Natural killer cell (primary cell): ENCODE measurements around the gene CARMIL3. TPM values are rescaled to one million over a fixed set of nuclear protein-coding genes. Genes with fewer than 3 reads are reported as not detected.
A peak's percentile ranks its signal among the peaks of the same experiment; 100 is the strongest.
"Not testable (repeated sequence)": the region's sequence is repeated elsewhere in the genome, so short reads cannot be mapped to it uniquely, and the experiment has no call there.

Source experiments
- ATAC-seq, 3 donors: fragments of 150-1000 bp in 2 of 3; fragments of 200-7000 bp in 1 of 3; cut with Tn5 transposase; 1 replicate in 1 of 3; 2 replicates in 2 of 3; pipeline ENCODE4 v1.10.0; 2021; ENCODE audit warnings: mild to moderate bottlenecking in 2 of 3, moderate library complexity in 2 of 3
- DNase-seq, 2 donors: peaks; one replicate each; pipeline versions ENCODE4 v3.0.0 to v3.0.0-alpha.2; 2013 to 2021; ENCODE audit warnings: mixed read lengths in 1 of 2
- H3K27ac ChIP-seq: one replicate; pipeline ENCODE4 v1.5.1; 2013; ENCODE audit warnings: mild to moderate bottlenecking, low read length
- H3K27me3 ChIP-seq: one replicate; pipeline ENCODE4 v1.6.1; 2013; ENCODE audit warnings: low read length; ENCODE audit not compliant: control insufficient read depth, insufficient read depth
- H3K36me3 ChIP-seq: one replicate; pipeline ENCODE4 v1.6.1; 2013; ENCODE audit warnings: low read length; ENCODE audit not compliant: control insufficient read depth, insufficient read depth
- H3K4me1 ChIP-seq: one replicate; pipeline ENCODE4 v1.6.1; 2013; ENCODE audit warnings: low read length; ENCODE audit not compliant: control insufficient read depth, insufficient read depth
- H3K4me3 ChIP-seq: one replicate; pipeline ENCODE4 v1.5.1; 2013; ENCODE audit warnings: low read length
- H3K9me3 ChIP-seq: one replicate; pipeline ENCODE4 v1.6.1; 2013; ENCODE audit warnings: low read length; ENCODE audit not compliant: control insufficient read depth, insufficient read depth
- H3K27ac Mint-ChIP-seq, 2 donors: one replicate each; pipeline ENCODE4 v1.8.0; 2022; ENCODE audit warnings: mild to moderate bottlenecking in 2 of 2, mixed read lengths in 2 of 2, moderate library complexity in 1 of 2
- H3K27me3 Mint-ChIP-seq, 2 donors: one replicate each; pipeline ENCODE4 v1.8.0; 2022; ENCODE audit warnings: low read depth in 2 of 2, mixed read lengths in 2 of 2
- H3K36me3 Mint-ChIP-seq: one replicate; pipeline ENCODE4 v1.8.0; 2022; ENCODE audit warnings: mixed read lengths
- H3K4me1 Mint-ChIP-seq, 2 donors: one replicate each; pipeline ENCODE4 v1.8.0; 2022; ENCODE audit warnings: mixed read lengths in 2 of 2
- H3K4me3 Mint-ChIP-seq: one replicate; pipeline ENCODE4 v1.8.0; 2022; ENCODE audit warnings: mild to moderate bottlenecking, moderate library complexity, mixed read lengths
- H3K9me3 Mint-ChIP-seq, 2 donors: one replicate each; pipeline ENCODE4 v1.8.0; 2022; ENCODE audit warnings: mixed read lengths in 2 of 2
- WGBS: methylation state at CpG from one replicate; pipeline ENCODE4 v1.1.7; 2013; ENCODE audit warnings: missing lambda C conversion rate; ENCODE audit not compliant: insufficient coverage; 5-methylcytosine and 5-hydroxymethylcytosine counted together
- intact Hi-C: fragments of 100-400 bp; cut with micrococcal nuclease; formaldehyde crosslinking; loops from one replicate; pipeline ENCODE4 v1.14.2; 2022
- total RNA-seq, 4 donors: library from RNA; stranded (reverse); fragments of 120-200 nt in 1 of 4; gene quantifications; one replicate each; pipeline versions ENCODE4 v1.2.3 to v1.2.4, GENCODE V29; 2013 to 2022
- TF ChIP-seq, protein P1 (sequence below): fragments of 200-600 bp; IDR thresholded peaks from one replicate; pipeline ENCODE4 v1.8.0; 2022; ENCODE audit warnings: antibody characterized with exemption

CARMIL3 gene
- total RNA-seq, 3 donors from 2014 or later (not counting 1 experiment from before 2014, with no cell fraction given): 17.8 to 28.6 (median 18.6) TPM

DNA sequence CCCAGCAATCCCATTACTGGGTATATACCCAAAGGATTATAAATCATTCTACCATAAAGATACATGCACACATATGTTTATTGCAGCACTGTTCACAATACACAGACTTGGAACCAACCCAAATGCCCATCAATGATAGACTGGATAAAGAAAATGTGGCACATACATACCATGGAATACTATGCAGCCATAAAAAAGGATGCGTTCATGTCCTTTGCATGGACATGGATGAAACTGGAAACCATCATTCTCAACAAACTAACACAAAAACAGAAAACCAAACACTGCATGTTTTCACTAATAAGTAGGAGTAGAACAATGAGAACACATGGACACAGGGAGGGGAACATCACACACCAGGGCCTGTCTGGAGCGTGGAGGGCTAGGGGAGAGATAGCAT, 20.5 kb upstream of the CARMIL3 start:
- H3K9me3 Mint-ChIP-seq, H3K4me3 Mint-ChIP-seq, intact Hi-C loops, H3K4me3 ChIP-seq, H3K27ac ChIP-seq, ATAC-seq, H3K36me3 ChIP-seq, H3K27me3 ChIP-seq, H3K4me1 ChIP-seq, H3K27me3 Mint-ChIP-seq, H3K27ac Mint-ChIP-seq, H3K36me3 Mint-ChIP-seq, DNase-seq, H3K4me1 Mint-ChIP-seq: not testable (repeated sequence)
- peaks cover 10% of the 10 kb centered on the region for H3K9me3 ChIP-seq
- 86% methylated on average over 1 of the region's 2 CpGs for WGBS

DNA sequence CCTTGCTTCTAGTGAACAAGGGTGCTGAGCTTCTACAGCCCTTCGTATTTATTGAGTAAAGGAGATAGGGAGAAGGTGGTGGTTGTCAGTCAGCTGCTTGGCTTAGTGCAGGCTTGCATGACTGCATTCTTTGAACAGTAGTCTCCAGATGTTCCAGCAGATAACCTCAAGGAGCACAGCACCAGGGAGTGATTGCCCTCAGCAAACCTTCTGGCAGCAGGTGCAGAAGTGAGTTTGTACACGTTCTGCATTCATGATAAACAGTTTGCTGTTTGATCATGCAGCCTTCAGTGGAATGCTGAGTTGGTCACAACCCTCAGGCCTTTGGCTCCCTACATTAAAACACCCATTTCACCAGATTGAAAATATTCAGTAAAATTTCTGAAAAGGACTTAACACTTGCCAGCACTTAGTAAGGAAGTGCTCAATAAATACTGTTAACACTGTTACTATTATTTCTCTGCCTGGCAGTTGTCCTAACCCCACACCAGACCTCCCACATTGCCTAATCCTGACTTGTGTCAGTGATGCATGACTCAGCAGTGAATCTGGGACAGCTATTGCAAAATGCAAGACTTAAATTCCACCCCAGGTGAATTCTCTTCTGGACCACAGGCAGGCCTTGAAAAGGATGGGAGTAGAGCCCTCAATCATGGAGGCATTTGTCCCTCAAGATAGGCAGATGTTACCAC, 18.9 kb upstream of the CARMIL3 start:
- peaks cover 10% of the 10 kb centered on the region for H3K9me3 ChIP-seq
- Mint-ChIP-seq H3K36me3 (no peaks in the 10 kb centered on the region), H3K27me3 (no peaks in the 10 kb centered on the region), H3K27ac (no peak overlapping the region), H3K9me3 (no peaks in the 10 kb centered on the region), H3K4me3 (no peak overlapping the region), H3K4me1 (peaks cover 9 to 13% of the 10 kb centered on the region in 2 donors)
- H3K4me1 ChIP-seq: peaks cover 4% of the 10 kb centered on the region
- no peak for ATAC-seq
- no peak overlapping the region for H3K4me3 ChIP-seq
- TF ChIP-seq, protein P1, sequence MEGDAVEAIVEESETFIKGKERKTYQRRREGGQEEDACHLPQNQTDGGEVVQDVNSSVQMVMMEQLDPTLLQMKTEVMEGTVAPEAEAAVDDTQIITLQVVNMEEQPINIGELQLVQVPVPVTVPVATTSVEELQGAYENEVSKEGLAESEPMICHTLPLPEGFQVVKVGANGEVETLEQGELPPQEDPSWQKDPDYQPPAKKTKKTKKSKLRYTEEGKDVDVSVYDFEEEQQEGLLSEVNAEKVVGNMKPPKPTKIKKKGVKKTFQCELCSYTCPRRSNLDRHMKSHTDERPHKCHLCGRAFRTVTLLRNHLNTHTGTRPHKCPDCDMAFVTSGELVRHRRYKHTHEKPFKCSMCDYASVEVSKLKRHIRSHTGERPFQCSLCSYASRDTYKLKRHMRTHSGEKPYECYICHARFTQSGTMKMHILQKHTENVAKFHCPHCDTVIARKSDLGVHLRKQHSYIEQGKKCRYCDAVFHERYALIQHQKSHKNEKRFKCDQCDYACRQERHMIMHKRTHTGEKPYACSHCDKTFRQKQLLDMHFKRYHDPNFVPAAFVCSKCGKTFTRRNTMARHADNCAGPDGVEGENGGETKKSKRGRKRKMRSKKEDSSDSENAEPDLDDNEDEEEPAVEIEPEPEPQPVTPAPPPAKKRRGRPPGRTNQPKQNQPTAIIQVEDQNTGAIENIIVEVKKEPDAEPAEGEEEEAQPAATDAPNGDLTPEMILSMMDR: no peak
- DNase-seq: no peak
- intact Hi-C loops: no loop called here
- 89% methylated on average over 2 of the region's 2 CpGs for WGBS
- no peaks in the 10 kb centered on the region for H3K27me3 ChIP-seq
- no peak overlapping the region for H3K27ac ChIP-seq
- H3K36me3 ChIP-seq: no peaks in the 10 kb centered on the region

DNA sequence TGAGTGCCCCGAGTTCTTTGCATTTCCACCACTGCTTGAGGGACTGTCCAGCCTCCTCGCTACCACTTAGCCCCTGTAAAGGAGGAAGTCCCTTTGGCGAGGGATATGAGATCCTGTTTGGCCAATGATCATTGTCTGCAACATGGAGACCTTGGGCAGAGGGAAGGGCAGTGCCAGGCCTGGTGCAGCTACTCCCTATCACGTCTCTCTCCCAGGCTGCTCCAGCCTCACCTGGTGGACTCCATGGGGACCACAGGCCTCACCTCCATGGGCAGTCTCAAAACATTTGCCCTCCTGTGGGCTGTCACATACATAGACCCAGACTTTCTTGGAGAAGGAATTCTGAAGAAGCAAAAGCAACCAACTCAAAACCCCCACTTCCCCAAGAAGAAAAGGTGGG, 16.0 kb upstream of the CARMIL3 start:
- Histone ChIP-seq H3K4me3 (peak overlapping the region; percentile 62), H3K9me3 (peaks cover 10% of the 10 kb centered on the region)
- H3K4me1 ChIP-seq, H3K27ac ChIP-seq, H3K36me3 Mint-ChIP-seq, H3K36me3 ChIP-seq, H3K9me3 Mint-ChIP-seq, H3K27me3 ChIP-seq, H3K27me3 Mint-ChIP-seq, DNase-seq: not testable (repeated sequence)
- intact Hi-C loops: loop anchor here (1.0 kb wide), 1 partner anchor 21 kb away; no protein-coding TSS in a partner anchor
- peak in 1 of 3 donors; percentile 2 for ATAC-seq
- WGBS: 69% methylated on average over 2 of the region's 4 CpGs
- Mint-ChIP-seq H3K4me3 (peak overlapping the region; percentile 90), H3K4me1 (peaks cover 9 to 19% of the 10 kb centered on the region in 2 donors), H3K27ac (peak overlapping the region in 1 of 2 donors; percentile 95)

DNA sequence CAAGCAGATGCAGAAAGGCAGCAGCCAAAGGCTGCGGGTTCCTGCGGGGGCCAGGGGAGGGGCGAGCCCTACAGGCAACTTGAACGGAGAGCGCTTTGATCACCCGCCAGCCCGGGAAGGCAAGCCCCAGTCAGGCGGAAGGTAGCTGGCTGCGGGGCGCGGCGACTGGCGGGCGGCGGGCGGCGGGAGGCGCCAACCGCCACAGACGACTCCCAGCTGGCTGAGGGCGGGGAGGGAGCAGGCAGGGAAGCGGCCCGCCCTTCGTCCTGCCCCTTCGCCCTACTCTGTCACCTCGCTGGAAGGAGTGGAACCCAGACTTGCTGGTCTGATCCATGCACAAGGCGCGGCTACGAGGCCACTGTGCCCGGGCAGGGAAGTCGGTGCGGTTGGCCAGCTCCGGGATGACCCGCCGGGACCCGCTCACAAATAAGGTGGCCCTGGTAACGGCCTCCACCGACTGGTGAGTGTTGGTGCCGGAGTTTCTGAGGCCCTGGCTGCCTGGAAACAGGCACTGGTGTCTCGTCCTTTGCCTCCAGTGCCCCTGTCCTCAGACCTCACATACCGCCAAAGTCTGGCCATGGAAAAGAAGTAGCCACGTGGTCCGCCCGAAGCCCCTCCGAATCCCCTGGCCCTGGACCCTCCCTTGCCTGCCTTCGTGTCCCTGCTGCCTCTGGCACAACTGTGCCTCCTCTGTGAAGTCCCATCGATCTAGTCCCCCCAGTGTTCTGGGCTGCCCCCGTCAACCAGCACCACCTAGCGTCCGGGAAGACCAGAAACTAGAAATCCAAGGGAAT, 15.4 kb upstream of the CARMIL3 start:
- DNase-seq: peak; percentile 49 to 78
- intact Hi-C loops: loop anchor here (1.0 kb wide), 1 partner anchor 22 kb away; no protein-coding TSS in a partner anchor
- TF ChIP-seq, protein P1: peak; percentile 59
- Mint-ChIP-seq H3K4me3 (peak overlapping the region; percentile 90), H3K36me3 (no peaks in the 10 kb centered on the region), H3K4me1 (peaks cover 9 to 19% of the 10 kb centered on the region in 2 donors), H3K27ac (peak overlapping the region; percentile 69 to 95), H3K9me3 (no peaks in the 10 kb centered on the region), H3K27me3 (no peaks in the 10 kb centered on the region)
- under 1% methylated on average over 50 of the region's 50 CpGs for WGBS
- peaks cover 10% of the 10 kb centered on the region for H3K9me3 ChIP-seq
- peak overlapping the region; percentile 62 for H3K4me3 ChIP-seq
- ATAC-seq: peak; percentile 82 to 90 (median 85)
- H3K36me3 ChIP-seq: no peaks in the 10 kb centered on the region
- H3K27ac ChIP-seq: peak overlapping the region; percentile 65
- no peaks in the 10 kb centered on the region for H3K27me3 ChIP-seq
- peaks cover 4% of the 10 kb centered on the region for H3K4me1 ChIP-seq
